GM12891 (cell line): ENCODE results near the gene WDR64.

Experiments
- SPI1 ChIP-seq: IDR thresholded peaks from 2 replicates; pipeline ENCODE4 v1.6.1; 2011; ENCODE audit warnings: low read depth, low read length, control low read depth
- TAF1 ChIP-seq: IDR thresholded peaks from 2 replicates; pipeline ENCODE4 v1.6.1; 2011; ENCODE audit warnings: low read depth, low read length, control low read depth

- TF ChIP-seq TAF1 (no peak), SPI1 (no peak)
Measured at GRCh38 chr1:241823925-241824324, 171.8 kb downstream of the WDR64 start.
